Tibial nerve (tissue), 4 donors: ENCODE measurements around the gene LTBP1. TPM values are rescaled to one million over a fixed set of nuclear protein-coding genes. Genes with fewer than 3 reads are reported as not detected.

Experiments
- DNase-seq, 2 donors: peaks; one replicate each; pipeline ENCODE4 v3.0.0-alpha.2; 2019; ENCODE audit warnings: low spot score in 2 of 2
- H3K27ac ChIP-seq, 4 donors: fragments of 200-600 bp; sonication (generic) in 3 of 4; one replicate each; pipeline ENCODE4 v1.5.1; 2017 to 2019; ENCODE audit warnings: mild to moderate bottlenecking in 1 of 4
- H3K27me3 ChIP-seq, 2 donors: fragments of 200-600 bp; sonication (generic) in 1 of 2; one replicate each; pipeline versions ENCODE4 v1.5.1 to v1.6.0; 2017 to 2019
- H3K36me3 ChIP-seq, 3 donors: fragments of 200-600 bp; sonication (generic); one replicate each; pipeline ENCODE4 v1.5.1; 2018 to 2019
- H3K4me1 ChIP-seq, 4 donors: fragments of 200-600 bp; sonication (generic) in 3 of 4; one replicate each; pipeline ENCODE4 v1.5.1; 2017 to 2019
- H3K4me3 ChIP-seq, 4 donors: fragments of 200-600 bp; sonication (generic) in 3 of 4; one replicate each; pipeline ENCODE4 v1.5.1; 2017 to 2019; ENCODE audit warnings: mild to moderate bottlenecking in 1 of 4, moderate library complexity in 1 of 4
- H3K9me3 ChIP-seq, 4 donors: fragments of 200-600 bp; sonication (generic) in 3 of 4; one replicate each; pipeline ENCODE4 v1.5.1; 2017 to 2019
- EP300 ChIP-seq, 2 donors: sonication (generic); formaldehyde crosslinking; IDR thresholded peaks; one replicate each; pipeline ENCODE4 v1.6.1; 2017; ENCODE audit warnings: antibody characterized with exemption in 2 of 2, mild to moderate bottlenecking in 1 of 2
- POLR2A ChIP-seq, 2 donors: fragments of 450-650 bp; IDR thresholded peaks; one replicate each; pipeline ENCODE4 v1.6.1; 2017; ENCODE audit warnings: antibody characterized with exemption in 2 of 2, mild to moderate bottlenecking in 2 of 2, moderate library complexity in 2 of 2
- WGBS, 2 donors: methylation state at CpG; one replicate each; pipeline ENCODE4 v1.1.5; 2018; 5-methylcytosine and 5-hydroxymethylcytosine counted together
- total RNA-seq, 4 donors: library from RNA; depleted of rRNA; stranded (reverse); fragments of >200 nt; gene quantifications; one replicate each; pipeline ENCODE4 v1.1.0, GENCODE V29; 2016
- TF ChIP-seq, protein P1 (sequence below), 5 experiments: fragments of 200-600 bp in 3 of 5; fragments of 450-650 bp in 2 of 5; sonication (generic) in 3 of 5; IDR thresholded peaks; one replicate each; pipeline ENCODE4 v1.5.1; 2016 to 2019; ENCODE audit warnings: antibody characterized with exemption in 5 of 5, mild to moderate bottlenecking in 3 of 5, moderate library complexity in 2 of 5

The LTBP1 gene
- total RNA-seq, 4 donors from 2014 or later: 29.4 to 89.8 (median 50.6) TPM

- TF ChIP-seq POLR2A (IDR thresholded peaks at IDR 0.05) (no peak), EP300 (IDR thresholded peaks at IDR 0.05) (no peak)
- TF ChIP-seq, protein P1, sequence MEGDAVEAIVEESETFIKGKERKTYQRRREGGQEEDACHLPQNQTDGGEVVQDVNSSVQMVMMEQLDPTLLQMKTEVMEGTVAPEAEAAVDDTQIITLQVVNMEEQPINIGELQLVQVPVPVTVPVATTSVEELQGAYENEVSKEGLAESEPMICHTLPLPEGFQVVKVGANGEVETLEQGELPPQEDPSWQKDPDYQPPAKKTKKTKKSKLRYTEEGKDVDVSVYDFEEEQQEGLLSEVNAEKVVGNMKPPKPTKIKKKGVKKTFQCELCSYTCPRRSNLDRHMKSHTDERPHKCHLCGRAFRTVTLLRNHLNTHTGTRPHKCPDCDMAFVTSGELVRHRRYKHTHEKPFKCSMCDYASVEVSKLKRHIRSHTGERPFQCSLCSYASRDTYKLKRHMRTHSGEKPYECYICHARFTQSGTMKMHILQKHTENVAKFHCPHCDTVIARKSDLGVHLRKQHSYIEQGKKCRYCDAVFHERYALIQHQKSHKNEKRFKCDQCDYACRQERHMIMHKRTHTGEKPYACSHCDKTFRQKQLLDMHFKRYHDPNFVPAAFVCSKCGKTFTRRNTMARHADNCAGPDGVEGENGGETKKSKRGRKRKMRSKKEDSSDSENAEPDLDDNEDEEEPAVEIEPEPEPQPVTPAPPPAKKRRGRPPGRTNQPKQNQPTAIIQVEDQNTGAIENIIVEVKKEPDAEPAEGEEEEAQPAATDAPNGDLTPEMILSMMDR (IDR thresholded peaks at IDR 0.05): no peak
- Histone ChIP-seq H3K27ac (no peak overlapping the region), H3K36me3 (no peaks in the 10 kb centered on the region), H3K4me1 (no peaks in the 10 kb centered on the region), H3K27me3 (no peaks in the 10 kb centered on the region), H3K4me3 (no peak overlapping the region), H3K9me3 (no peaks in the 10 kb centered on the region)
- DNase-seq: no peak
- 66 to 70% methylated on average over 5 of the region's 5 CpGs for WGBS, 2 donors
Measured at GRCh38 chr2:33236482-33237385, 290.0 kb downstream of the LTBP1 start.

DNA sequence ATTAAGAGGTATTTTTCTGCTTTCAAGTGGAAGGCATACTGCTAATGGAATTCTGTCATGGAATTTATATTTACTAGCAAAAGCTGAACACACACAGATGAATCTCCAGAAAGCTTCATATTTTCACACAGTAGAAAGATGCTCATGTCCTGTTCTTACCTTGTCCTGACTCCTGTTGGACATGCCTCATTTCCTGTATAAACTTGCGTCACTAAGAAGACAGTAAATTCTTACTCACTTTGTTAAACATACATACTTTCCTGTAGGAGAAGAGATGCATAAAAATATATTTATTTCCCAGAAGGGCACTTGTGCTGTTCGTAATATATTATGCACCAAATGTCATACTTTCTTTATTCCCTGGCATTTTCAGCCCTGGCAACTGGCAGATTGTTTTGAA lies 291.4 kb downstream of the LTBP1 start:
- no peak for TF ChIP-seq POLR2A (IDR thresholded peaks at IDR 0.05)
- TF ChIP-seq, protein P1 (IDR thresholded peaks at IDR 0.05): no peak
- no peak for TF ChIP-seq EP300 (IDR thresholded peaks at IDR 0.05)
- Histone ChIP-seq H3K27ac (no peak overlapping the region), H3K36me3 (no peaks in the 10 kb centered on the region), H3K27me3 (no peaks in the 10 kb centered on the region), H3K4me3 (no peak overlapping the region), H3K9me3 (no peaks in the 10 kb centered on the region), H3K4me1 (no peaks in the 10 kb centered on the region)
- WGBS, 2 donors: 90 to 98% methylated on average over 2 of the region's 2 CpGs
- DNase-seq: no peak

DNA sequence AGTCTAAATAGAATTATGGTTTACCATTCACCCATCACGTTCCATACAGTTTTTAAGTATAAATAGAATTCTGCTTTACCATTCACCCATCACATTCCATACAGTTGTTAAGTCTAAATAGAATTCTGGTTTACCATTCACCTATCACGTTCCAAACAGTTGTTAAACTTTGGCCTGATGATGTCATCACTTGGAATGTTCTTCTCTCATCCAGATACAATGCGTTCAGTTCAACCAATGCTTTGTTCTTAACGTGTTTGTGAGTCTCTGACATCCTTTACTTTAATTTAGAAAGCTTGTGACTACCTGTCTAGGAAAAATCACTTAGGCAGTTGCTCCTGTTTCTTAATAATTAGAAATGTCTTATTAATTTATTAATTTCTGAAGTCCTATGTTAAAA lies 293.4 kb downstream of the LTBP1 start:
- WGBS, 2 donors: 59 to 61% methylated on average over 4 of the region's 4 CpGs
- Histone ChIP-seq H3K27me3 (no peaks in the 10 kb centered on the region), H3K27ac (no peak overlapping the region), H3K9me3 (no peaks in the 10 kb centered on the region), H3K36me3 (no peaks in the 10 kb centered on the region), H3K4me3 (no peak overlapping the region), H3K4me1 (peaks cover 0 to 4% (median 0%) of the 10 kb centered on the region in 4 donors)
- TF ChIP-seq, protein P1 (IDR thresholded peaks at IDR 0.05): no peak
- no peak for TF ChIP-seq EP300 (IDR thresholded peaks at IDR 0.05)
- no peak for TF ChIP-seq POLR2A (IDR thresholded peaks at IDR 0.05)
- no peak for DNase-seq

DNA sequence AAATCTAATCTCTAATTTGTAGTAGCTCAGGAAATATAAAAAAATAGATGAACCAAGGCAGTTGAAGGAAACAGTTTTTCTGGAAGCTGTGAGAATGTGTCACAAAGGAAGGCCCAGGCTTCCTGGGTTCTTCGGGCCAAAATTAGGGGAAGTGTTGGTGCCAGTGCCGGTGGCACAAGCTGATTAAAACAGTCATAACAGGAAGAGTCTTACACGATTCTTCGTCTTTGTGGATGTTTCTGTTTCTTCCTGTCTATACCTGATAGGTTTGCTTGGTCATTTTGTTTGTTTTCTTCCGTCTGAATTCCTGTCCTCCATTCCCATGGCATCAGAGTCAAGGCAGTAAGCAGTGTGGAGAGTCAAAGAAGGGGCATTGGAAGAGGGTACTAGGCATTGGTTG lies 294.3 kb downstream of the LTBP1 start:
- Histone ChIP-seq H3K36me3 (no peaks in the 10 kb centered on the region), H3K4me1 (peaks cover 0 to 4% (median 0%) of the 10 kb centered on the region in 4 donors), H3K4me3 (no peak overlapping the region), H3K27ac (no peak overlapping the region), H3K27me3 (no peaks in the 10 kb centered on the region), H3K9me3 (no peaks in the 10 kb centered on the region)
- 80 to 85% methylated on average over 5 of the region's 5 CpGs for WGBS, 2 donors
- DNase-seq: no peak
- TF ChIP-seq EP300 (IDR thresholded peaks at IDR 0.05) (no peak), POLR2A (IDR thresholded peaks at IDR 0.05) (no peak)
- TF ChIP-seq, protein P1 (IDR thresholded peaks at IDR 0.05): no peak

DNA sequence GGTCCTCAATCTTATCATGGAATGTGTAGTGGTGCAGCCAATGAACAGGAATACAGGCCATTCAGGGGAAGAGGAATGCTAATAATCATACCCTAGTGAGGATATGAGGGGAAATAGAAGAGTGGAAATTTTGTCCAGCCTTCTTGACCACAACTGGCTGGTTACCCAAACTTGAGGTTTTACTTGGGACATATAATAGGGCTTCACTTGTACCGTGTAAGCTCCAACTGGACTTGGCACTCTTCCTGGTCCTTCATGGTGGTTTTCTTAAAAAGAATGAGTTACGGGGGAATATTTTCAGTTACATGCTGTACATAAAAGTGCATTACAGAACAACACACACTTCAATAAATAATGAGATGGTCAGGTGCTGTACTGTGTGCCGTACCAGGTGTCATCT lies 294.8 kb downstream of the LTBP1 start:
- H3K9me3 ChIP-seq: no peaks in the 10 kb centered on the region
- 67 to 89% methylated on average over 3 of the region's 3 CpGs for WGBS, 2 donors
- peaks cover 0 to 5% (median 0%) of the 10 kb centered on the region in 4 donors for H3K4me1 ChIP-seq
- TF ChIP-seq EP300 (IDR thresholded peaks at IDR 0.05) (no peak), POLR2A (IDR thresholded peaks at IDR 0.05) (no peak)
- TF ChIP-seq, protein P1 (IDR thresholded peaks at IDR 0.05): no peak
- no peaks in the 10 kb centered on the region for H3K27me3 ChIP-seq
- H3K4me3 ChIP-seq: no peak overlapping the region
- H3K36me3 ChIP-seq: no peaks in the 10 kb centered on the region
- DNase-seq: no peak
- no peak overlapping the region for H3K27ac ChIP-seq
